ENCODE data around the gene CD300C.

CD300C gene

GRCh38 chr17:74524653-74525464 is 21.1 kb downstream of the CD300C start:
- Histone ChIP-seq H3K36me3 (ENCODE audit: control insufficient read depth, low read length) (no peaks in the 10 kb centered on the region), H4K20me1 (ENCODE audit: control insufficient read depth, insufficient read depth, low read depth, low read length) (no peaks in the 10 kb centered on the region), H3F3A (ENCODE audit: control insufficient read depth, insufficient read depth) (no peaks in the 10 kb centered on the region), H3K9me3 (ENCODE audit: control insufficient read depth, insufficient read depth, low read length) (no peaks in the 10 kb centered on the region), H3K79me2 (ENCODE audit: control insufficient read depth, low read length) (no peaks in the 10 kb centered on the region), H3K27me3 (ENCODE audit: control insufficient read depth, low read length) (no peaks in the 10 kb centered on the region), H3K4me1 (ENCODE audit: control insufficient read depth, low read length) (no peaks in the 10 kb centered on the region), H3K27ac (ENCODE audit: low read depth, low read length) (no peak overlapping the region), H3K9me2 (replicated peaks; ENCODE audit: control insufficient read depth, low read length) (no peaks in the 10 kb centered on the region), H3K4me3 (ENCODE audit: low read length) (no peak overlapping the region), H3K4me2 (ENCODE audit: low read length) (no peak overlapping the region)
- TF ChIP-seq EZH2phosphoT487 (IDR thresholded peaks at IDR 0.05; ENCODE audit: borderline replicate concordance, low read length) (no peak), CTCF (IDR thresholded peaks at IDR 0.05; ENCODE audit: low read depth, low read length, poor library complexity, severe bottlenecking) (no peak)

GRCh38 chr17:74523308-74523707 is 22.6 kb downstream of the CD300C start:
- H3K9me2 ChIP-seq (replicated peaks; ENCODE audit: control insufficient read depth, low read length), result no peaks in the 10 kb centered on the region
- H3K4me2 ChIP-seq (ENCODE audit: low read length), result no peak overlapping the region
- no peak overlapping the region for H3K4me3 ChIP-seq (ENCODE audit: low read length)
- no peaks in the 10 kb centered on the region for H4K20me1 ChIP-seq (ENCODE audit: control insufficient read depth, insufficient read depth, low read depth, low read length)
- H3F3A ChIP-seq (ENCODE audit: control insufficient read depth, insufficient read depth), result no peaks in the 10 kb centered on the region
- H3K9me3 ChIP-seq (ENCODE audit: control insufficient read depth, insufficient read depth, low read length), result peaks cover 3% of the 10 kb centered on the region; the same call in 1 of the 2 replicates
- H3K4me1 ChIP-seq (ENCODE audit: control insufficient read depth, low read length), result no peaks in the 10 kb centered on the region
- H3K79me2 ChIP-seq (ENCODE audit: control insufficient read depth, low read length), result no peaks in the 10 kb centered on the region
- no peaks in the 10 kb centered on the region for H3K27me3 ChIP-seq (ENCODE audit: control insufficient read depth, low read length)
- no peaks in the 10 kb centered on the region for H3K36me3 ChIP-seq (ENCODE audit: control insufficient read depth, low read length)
- TF ChIP-seq CTCF (IDR thresholded peaks at IDR 0.05; ENCODE audit: low read depth, low read length, poor library complexity, severe bottlenecking), result no peak
- no peak for TF ChIP-seq EZH2phosphoT487 (IDR thresholded peaks at IDR 0.05; ENCODE audit: borderline replicate concordance, low read length)
- no peak overlapping the region for H3K27ac ChIP-seq (ENCODE audit: low read depth, low read length)

- Histone ChIP-seq H3K9me3 (ENCODE audit: control insufficient read depth, insufficient read depth, low read length) (peaks cover 3% of the 10 kb centered on the region; the same call in 1 of the 2 replicates), H4K20me1 (ENCODE audit: control insufficient read depth, insufficient read depth, low read depth, low read length) (no peaks in the 10 kb centered on the region), H3K27ac (ENCODE audit: low read depth, low read length) (no peak overlapping the region), H3F3A (ENCODE audit: control insufficient read depth, insufficient read depth) (no peaks in the 10 kb centered on the region), H3K36me3 (ENCODE audit: control insufficient read depth, low read length) (no peaks in the 10 kb centered on the region), H3K79me2 (ENCODE audit: control insufficient read depth, low read length) (no peaks in the 10 kb centered on the region), H3K4me1 (ENCODE audit: control insufficient read depth, low read length) (no peaks in the 10 kb centered on the region), H3K9me2 (replicated peaks; ENCODE audit: control insufficient read depth, low read length) (no peaks in the 10 kb centered on the region), H3K4me3 (ENCODE audit: low read length) (no peak overlapping the region), H3K27me3 (ENCODE audit: control insufficient read depth, low read length) (no peaks in the 10 kb centered on the region), H3K4me2 (ENCODE audit: low read length) (no peak overlapping the region)
- TF ChIP-seq CTCF (IDR thresholded peaks at IDR 0.05; ENCODE audit: low read depth, low read length, poor library complexity, severe bottlenecking) (no peak), EZH2phosphoT487 (IDR thresholded peaks at IDR 0.05; ENCODE audit: borderline replicate concordance, low read length) (no peak)
These were observed 23.4 kb downstream of the CD300C start for GRCh38 chr17:74522381-74523105.

Data from DOHH2 (cell line).